DOHH2 (cell line): ENCODE results near the gene ODAD3.
"Not testable (repeated sequence)": the region's sequence is repeated elsewhere in the genome, so short reads cannot be mapped to it uniquely, and the experiment has no call there.

ENCODE experiments used
- H3F3A ChIP-seq: fragments of 200-600 bp; sonication (generic), shearing (Covaris generic); 2 replicates; pipeline ENCODE4 v1.6.0; 2016; ENCODE audit warnings: antibody characterized with exemption, mild to moderate bottlenecking; ENCODE audit not compliant: control insufficient read depth, insufficient read depth
- H3K27ac ChIP-seq: fragments of 200-600 bp; sonication (generic); 2 replicates; pipeline ENCODE4 v1.5.1; 2014; ENCODE audit warnings: low read depth, mild to moderate bottlenecking, low read length, moderate library complexity
- H3K27me3 ChIP-seq: fragments of 200-600 bp; sonication (generic); 2 replicates; pipeline ENCODE4 v1.6.1; 2014; ENCODE audit warnings: mild to moderate bottlenecking, low read length, mixed read lengths; ENCODE audit not compliant: control insufficient read depth
- H3K36me3 ChIP-seq: fragments of 200-600 bp; sonication (generic); 2 replicates; pipeline ENCODE4 v1.6.1; 2014; ENCODE audit warnings: mild to moderate bottlenecking, low read length, moderate library complexity, mixed read lengths; ENCODE audit not compliant: control insufficient read depth
- H3K4me1 ChIP-seq: fragments of 200-600 bp; sonication (generic); 2 replicates; pipeline ENCODE4 v1.6.1; 2014; ENCODE audit warnings: mild to moderate bottlenecking, low read length, mixed read lengths; ENCODE audit not compliant: control insufficient read depth
- H3K4me2 ChIP-seq: fragments of 200-600 bp; sonication (generic); 2 replicates; pipeline ENCODE4 v1.6.0; 2014; ENCODE audit warnings: mild to moderate bottlenecking, low read length, moderate library complexity
- H3K4me3 ChIP-seq: fragments of 200-600 bp; sonication (generic); 2 replicates; pipeline ENCODE4 v1.5.1; 2014; ENCODE audit warnings: mild to moderate bottlenecking, low read length, mixed read lengths
- H3K79me2 ChIP-seq: fragments of 200-600 bp; sonication (generic); 2 replicates; pipeline ENCODE4 v1.6.1; 2014; ENCODE audit warnings: mild to moderate bottlenecking, low read length, mixed read lengths; ENCODE audit not compliant: control insufficient read depth
- H3K9me2 ChIP-seq: fragments of 200-600 bp; sonication (generic); replicated peaks from 2 replicates; pipeline ENCODE4 v1.6.1; 2014; ENCODE audit warnings: mild to moderate bottlenecking, low read length, mixed read lengths; ENCODE audit not compliant: control insufficient read depth
- H3K9me3 ChIP-seq: fragments of 200-600 bp; sonication (generic); 2 replicates; pipeline ENCODE4 v1.6.1; 2014; ENCODE audit warnings: antibody characterized with exemption, low read length, mixed read lengths; ENCODE audit not compliant: control insufficient read depth, insufficient read depth
- H4K20me1 ChIP-seq: fragments of 200-600 bp; sonication (generic); 2 replicates; pipeline ENCODE4 v1.6.0; 2014; ENCODE audit warnings: low read depth, mild to moderate bottlenecking, antibody characterized with exemption, low read length, moderate library complexity; ENCODE audit not compliant: control insufficient read depth, insufficient read depth
- EZH2phosphoT487 ChIP-seq: fragments of 200-600 bp; sonication (generic); IDR thresholded peaks from 2 replicates; pipeline ENCODE4 v1.6.1; 2017; ENCODE audit warnings: borderline replicate concordance, mild to moderate bottlenecking, antibody characterized with exemption, low read length, moderate library complexity, mixed read lengths
- TF ChIP-seq, protein P1 (sequence below): fragments of 200-600 bp; sonication (generic); IDR thresholded peaks from one replicate; pipeline ENCODE4 v1.5.1; 2014; ENCODE audit warnings: antibody characterized with exemption, mild to moderate bottlenecking, low read depth, low read length; ENCODE audit not compliant: poor library complexity, severe bottlenecking

ODAD3 gene

DNA sequence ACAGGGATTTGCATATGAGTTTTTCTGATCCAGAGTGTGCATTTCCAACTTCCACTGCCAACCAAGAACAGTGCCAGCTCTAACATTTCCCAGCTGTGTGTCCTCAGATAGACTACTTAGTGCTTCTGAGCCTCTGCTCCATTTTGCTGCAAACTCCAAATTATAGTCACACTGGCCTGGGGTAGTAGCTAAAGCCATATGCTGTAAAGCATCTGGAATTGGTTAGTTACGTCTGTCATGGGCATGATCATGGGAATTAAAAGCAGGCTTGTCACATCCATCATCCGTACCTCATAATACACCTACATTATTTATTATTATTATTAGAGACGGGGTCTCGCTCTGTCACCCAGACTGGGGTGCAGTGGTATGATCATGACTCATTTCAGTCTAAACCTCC lies 38.8 kb upstream of the ODAD3 start:
- no peaks in the 10 kb centered on the region for H3K79me2 ChIP-seq
- no peak overlapping the region for H3K4me3 ChIP-seq
- H3K36me3 ChIP-seq = no peaks in the 10 kb centered on the region
- no peak overlapping the region for H3K27ac ChIP-seq
- H3F3A ChIP-seq = peaks cover 4% of the 10 kb centered on the region; the same call in 1 of the 2 replicates
- peaks cover 2% of the 10 kb centered on the region; the same call in 1 of the 2 replicates for H3K4me1 ChIP-seq
- no peak overlapping the region for H3K4me2 ChIP-seq
- no peaks in the 10 kb centered on the region for H3K9me2 ChIP-seq
- no peaks in the 10 kb centered on the region for H3K9me3 ChIP-seq
- H4K20me1 ChIP-seq = no peaks in the 10 kb centered on the region
- TF ChIP-seq, protein P1, sequence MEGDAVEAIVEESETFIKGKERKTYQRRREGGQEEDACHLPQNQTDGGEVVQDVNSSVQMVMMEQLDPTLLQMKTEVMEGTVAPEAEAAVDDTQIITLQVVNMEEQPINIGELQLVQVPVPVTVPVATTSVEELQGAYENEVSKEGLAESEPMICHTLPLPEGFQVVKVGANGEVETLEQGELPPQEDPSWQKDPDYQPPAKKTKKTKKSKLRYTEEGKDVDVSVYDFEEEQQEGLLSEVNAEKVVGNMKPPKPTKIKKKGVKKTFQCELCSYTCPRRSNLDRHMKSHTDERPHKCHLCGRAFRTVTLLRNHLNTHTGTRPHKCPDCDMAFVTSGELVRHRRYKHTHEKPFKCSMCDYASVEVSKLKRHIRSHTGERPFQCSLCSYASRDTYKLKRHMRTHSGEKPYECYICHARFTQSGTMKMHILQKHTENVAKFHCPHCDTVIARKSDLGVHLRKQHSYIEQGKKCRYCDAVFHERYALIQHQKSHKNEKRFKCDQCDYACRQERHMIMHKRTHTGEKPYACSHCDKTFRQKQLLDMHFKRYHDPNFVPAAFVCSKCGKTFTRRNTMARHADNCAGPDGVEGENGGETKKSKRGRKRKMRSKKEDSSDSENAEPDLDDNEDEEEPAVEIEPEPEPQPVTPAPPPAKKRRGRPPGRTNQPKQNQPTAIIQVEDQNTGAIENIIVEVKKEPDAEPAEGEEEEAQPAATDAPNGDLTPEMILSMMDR = no peak
- no peak for TF ChIP-seq EZH2phosphoT487
- peaks cover 10% of the 10 kb centered on the region for H3K27me3 ChIP-seq

DNA sequence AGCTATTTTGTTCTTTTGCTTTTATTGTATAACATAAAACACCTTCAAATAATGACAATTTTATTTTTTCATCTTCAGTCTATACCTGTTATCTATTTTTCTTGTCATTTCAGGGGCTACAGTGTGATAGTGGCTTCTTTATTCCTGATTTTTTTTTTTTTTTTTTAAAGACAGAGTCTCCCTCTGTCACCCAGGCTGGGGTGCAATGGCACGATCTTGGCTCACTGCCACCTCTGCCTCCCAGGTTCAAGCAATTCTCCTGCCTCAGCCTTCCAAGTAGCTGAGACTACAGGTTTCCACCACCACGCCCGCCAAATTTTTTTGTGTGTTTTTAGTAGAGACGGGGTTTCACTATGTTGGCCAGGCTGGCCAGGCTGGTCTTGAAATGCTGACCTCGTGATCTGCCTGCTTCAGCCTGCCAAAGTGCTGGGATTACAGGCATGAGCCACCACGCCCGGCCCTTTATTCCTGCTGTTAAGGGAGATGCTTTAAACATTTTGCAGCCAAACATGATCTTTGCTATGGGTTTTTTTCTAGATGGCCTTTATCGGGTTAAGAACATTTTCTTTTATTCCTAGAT lies 33.4 kb upstream of the ODAD3 start:
- not testable (repeated sequence) for H3K4me1 ChIP-seq, H3F3A ChIP-seq, H3K36me3 ChIP-seq

DNA sequence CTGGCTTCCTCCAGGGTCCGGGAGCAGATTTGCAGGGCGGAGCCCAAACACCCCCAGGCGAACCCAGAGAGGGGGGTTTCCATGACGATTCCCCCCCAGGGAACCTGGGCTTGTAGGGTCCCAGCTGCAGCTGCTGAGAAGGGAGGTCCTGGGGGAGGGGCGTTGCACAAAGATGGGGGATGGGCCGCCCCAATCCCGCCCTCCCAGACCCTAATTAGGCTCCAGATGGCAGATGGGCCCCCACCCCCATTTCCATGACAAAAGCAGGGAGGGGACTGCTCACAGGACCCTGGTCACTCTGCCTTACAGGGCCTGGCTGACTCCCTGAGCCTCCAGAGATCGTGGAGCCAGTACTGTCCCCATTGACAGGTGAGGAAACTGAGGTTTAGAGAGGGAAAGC lies 30.7 kb upstream of the ODAD3 start:
- Histone ChIP-seq H3K27ac (no peak overlapping the region), H3K36me3 (no peaks in the 10 kb centered on the region), H3K4me2 (no peak overlapping the region), H3K4me3 (no peak overlapping the region), H3F3A (no peaks in the 10 kb centered on the region), H3K9me2 (no peaks in the 10 kb centered on the region), H3K9me3 (no peaks in the 10 kb centered on the region), H3K79me2 (no peaks in the 10 kb centered on the region), H3K4me1 (peaks cover 6% of the 10 kb centered on the region; the same call in 1 of the 2 replicates), H3K27me3 (0 out of 2 replicates have a peak, but pooled peaks cover 3% of the 10 kb centered on the region), H4K20me1 (no peaks in the 10 kb centered on the region)
- TF ChIP-seq, protein P1 = no peak
- no peak for TF ChIP-seq EZH2phosphoT487

More for the DNA sequence above, 33.4 kb upstream of the ODAD3 start:
- not testable (repeated sequence) for H3K4me3 ChIP-seq, H3K9me3 ChIP-seq, H3K4me2 ChIP-seq, H3K27me3 ChIP-seq, H4K20me1 ChIP-seq, H3K79me2 ChIP-seq, H3K27ac ChIP-seq, H3K9me2 ChIP-seq

DNA sequence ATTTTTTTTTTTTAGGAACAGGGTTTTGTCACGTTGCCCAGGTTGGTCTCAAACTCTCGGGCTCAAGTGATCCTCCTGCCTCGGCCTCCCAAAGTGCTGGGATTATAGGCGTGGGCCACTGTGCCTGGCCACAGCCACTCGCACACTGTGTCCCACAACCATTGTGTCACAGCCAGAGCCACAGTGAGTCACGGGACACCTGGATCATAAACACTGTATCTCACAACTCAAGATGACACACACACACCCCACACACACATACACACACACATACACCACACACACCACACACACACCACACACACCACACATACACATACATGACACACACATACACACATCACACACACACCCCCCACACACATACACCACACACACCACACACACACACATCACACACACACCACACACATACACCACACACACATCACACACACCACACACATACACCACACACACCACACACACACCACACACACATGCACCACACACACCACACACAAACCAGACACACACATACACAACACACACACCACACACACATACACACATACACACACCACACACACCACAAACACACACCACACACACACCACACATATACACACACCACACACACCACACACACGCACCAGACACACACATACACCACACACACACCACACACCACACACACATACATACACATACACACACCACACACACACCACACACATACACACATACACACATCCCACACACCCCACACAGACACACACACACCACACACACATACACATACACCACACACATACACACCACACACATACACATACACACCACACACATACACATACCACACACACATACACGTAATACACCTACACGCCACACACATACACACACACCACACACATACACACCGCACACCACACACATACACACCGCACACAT lies 29.7 kb upstream of the ODAD3 start:
- H3K9me2 ChIP-seq = no peaks in the 10 kb centered on the region
- H3K4me2 ChIP-seq = no peak overlapping the region
- H3K4me1 ChIP-seq = peaks cover 6% of the 10 kb centered on the region; the same call in 1 of the 2 replicates
- H3K79me2 ChIP-seq = no peaks in the 10 kb centered on the region
- H4K20me1 ChIP-seq = no peaks in the 10 kb centered on the region
- H3F3A ChIP-seq = no peaks in the 10 kb centered on the region
- H3K27ac ChIP-seq = no peak overlapping the region
- H3K4me3 ChIP-seq = no peak overlapping the region
- no peaks in the 10 kb centered on the region for H3K36me3 ChIP-seq
- no peaks in the 10 kb centered on the region for H3K9me3 ChIP-seq
- TF ChIP-seq, protein P1 = no peak
- 0 out of 2 replicates have a peak, but pooled peaks cover 3% of the 10 kb centered on the region for H3K27me3 ChIP-seq
